GM12878 (cell line): Measurements from ENCODE around the gene EXOC4. TPM values are rescaled to one million over a fixed set of nuclear protein-coding genes. Genes with fewer than 3 reads are reported as not detected.
A peak's percentile ranks its signal among the peaks of the same experiment; 100 is the strongest.

Experiments
- ATAC-seq: fragments of 200-7000 bp; cut with Tn5 transposase; 3 replicates; pipeline ENCODE4 v1.9.1; 2020; ENCODE audit warnings: mild to moderate bottlenecking, moderate library complexity
- BruUV-seq: library from RNA; stranded (reverse); fragments of 400-500 nt; replicated peaks from 2 replicates; lab custom pipeline; 2021; lab: Mats Ljungman, UMichigan
- CTCF ChIA-PET: fragments of 300-600 bp; sonication (Branson Sonifier 250); formaldehyde crosslinking; extraction: SDS; loops from one replicate; lab custom pipeline; 2021; ENCODE audit warnings: inconsistent platforms; lab: Yijun Ruan, JAX
- POLR2A ChIA-PET: fragments of 350-600 bp; formaldehyde crosslinking; extraction: SDS; loops from one replicate; lab custom pipeline; 2021; ENCODE audit warnings: inconsistent platforms; lab: Charles Lee
- RAD21 ChIA-PET: fragments of 300-600 bp; sonication (Branson Sonifier 250); formaldehyde crosslinking; loops from one replicate; lab custom pipeline; 2023; ENCODE audit warnings: antibody characterized with exemption; ENCODE audit not compliant: unreplicated experiment; lab: Charles Lee
- SMC1A ChIA-PET: fragments of 300-600 bp; sonication (Branson Sonifier 250); formaldehyde crosslinking; loops from one replicate; lab custom pipeline; 2023; ENCODE audit not compliant: unreplicated experiment, uncharacterized antibody; lab: Charles Lee
- DNase-seq: peaks from one replicate; pipeline ENCODE4 v3.0.0-alpha.2; 2011; ENCODE audit warnings: low read depth, low spot score
- FAIRE-seq: peaks from 3 replicates; lab custom pipeline; 2011; peaks lifted over from hg19 to GRCh38; lab: Jason Lieb, UNC
- H2AFZ ChIP-seq: 2 replicates; pipeline ENCODE4 v1.6.0; 2011; ENCODE audit warnings: low read depth, low read length, control low read depth; ENCODE audit not compliant: control insufficient read depth
- H3K27ac ChIP-seq: 2 replicates; pipeline ENCODE4 v1.5.1; 2011; ENCODE audit warnings: control low read depth; ENCODE audit not compliant: control insufficient read depth, insufficient read depth
- H3K27me3 ChIP-seq, 2 experiments: replicated peaks in 1 of 2; 2 replicates each; pipeline versions ENCODE4 v1.6.0 to v1.6.1; 2011; ENCODE audit warnings: low read length in 1 of 2; ENCODE audit not compliant: control insufficient read depth in 2 of 2, insufficient read depth in 2 of 2
- H3K36me3 ChIP-seq, 2 experiments: 2 replicates each; pipeline ENCODE4 v1.5.1; 2011; ENCODE audit warnings: low read length in 1 of 2; ENCODE audit not compliant: control insufficient read depth in 2 of 2, insufficient read depth in 2 of 2
- H3K4me1 ChIP-seq: 2 replicates; pipeline ENCODE4 v1.6.1; 2011; ENCODE audit warnings: mild to moderate bottlenecking, low read length, moderate library complexity, mixed read lengths; ENCODE audit not compliant: control insufficient read depth, insufficient read depth
- H3K4me2 ChIP-seq: 2 replicates; pipeline ENCODE4 v1.6.0; 2011; ENCODE audit warnings: control low read depth; ENCODE audit not compliant: control insufficient read depth, insufficient read depth
- H3K4me3 ChIP-seq: fragments of 200-600 bp; sonication (generic); 2 replicates; pipeline ENCODE4 v1.5.1; 2016
- H3K79me2 ChIP-seq: 2 replicates; pipeline ENCODE4 v1.6.0; 2011; ENCODE audit warnings: low read length; ENCODE audit not compliant: control insufficient read depth, insufficient read depth
- H3K9ac ChIP-seq: 2 replicates; pipeline ENCODE4 v1.8.0; 2011; ENCODE audit warnings: low read length, control low read depth, mixed read lengths; ENCODE audit not compliant: control insufficient read depth, insufficient read depth
- H3K9me3 ChIP-seq: replicated peaks from 3 replicates; pipeline ENCODE4 v1.5.1; 2011; ENCODE audit warnings: mild to moderate bottlenecking, low read length; ENCODE audit not compliant: control insufficient read depth, insufficient read depth
- H4K20me1 ChIP-seq: 2 replicates; pipeline ENCODE4 v1.6.0; 2011; ENCODE audit not compliant: control insufficient read depth, insufficient read depth
- HDGF ChIP-seq: fragments of 450-650 bp; IDR thresholded peaks from 2 replicates; pipeline ENCODE4 v1.6.1; 2016; ENCODE audit warnings: antibody characterized with exemption
- SIN3A ChIP-seq: IDR thresholded peaks from 2 replicates; pipeline ENCODE4 v1.6.1; 2012; ENCODE audit warnings: low read depth, low read length, improper control_type of control experiment
- SUZ12 ChIP-seq: fragments of 200-600 bp; sonication (generic); IDR thresholded peaks from one replicate; pipeline ENCODE4 v1.6.1; 2018; ENCODE audit warnings: antibody characterized with exemption, mild to moderate bottlenecking; ENCODE audit not compliant: unreplicated experiment
- WGBS: methylation state at CpG from one replicate; pipeline ENCODE4 v1.1.6; 2016; ENCODE audit warnings: low lambda C conversion rate; ENCODE audit not compliant: insufficient replicate concordance, insufficient coverage; ENCODE audit errors: missing lambda C conversion rate; 5-methylcytosine and 5-hydroxymethylcytosine counted together
- in situ Hi-C: fragments of 300-500 bp; cut with MboI; formaldehyde crosslinking; loops from 9 replicates; pipeline ENCODE4 v1.14.3; 2018; ENCODE audit warnings: mixed read lengths
- intact Hi-C: fragments of 100-400 bp; cut with micrococcal nuclease; formaldehyde crosslinking; loops from one replicate; pipeline ENCODE4 v1.14.2; 2022; ENCODE audit not compliant: unreplicated experiment
- polyA plus RNA-seq, 11 experiments: library from polyadenylated mRNA; depleted of rRNA in 4 of 11; unstranded in 6 of 11; stranded (reverse) in 5 of 11; fragments of >200 nt; fragmentation: Nextera tagmentation in 4 of 11; fragmentation: Illumina TruSeq in 1 of 11; extraction: Ambion mirVana in 4 of 11; extraction: Trizol in 1 of 11; gene quantifications; 1 replicate in 1 of 11; 2 replicates in 10 of 11; pipeline versions ENCODE4 v1.2.1 to v1.2.3, GENCODE V29; 2011 to 2016; ENCODE audit warnings: inconsistent platforms in 2 of 11, missing spikeins in 2 of 11, low read depth in 1 of 11
- total RNA-seq, 4 experiments: library from RNA; depleted of rRNA in 3 of 4; stranded (reverse); fragments of >200 nt in 3 of 4; fragmentation: Illumina TruSeq in 1 of 4; extraction: Trizol in 1 of 4; gene quantifications; 2 replicates each; pipeline versions ENCODE4 v1.2.1 to v1.2.3, GENCODE V29; 2013 to 2021
- TF ChIP-seq, protein P1 (sequence below): fragments of 450-650 bp; IDR thresholded peaks from 2 replicates; pipeline ENCODE4 v1.6.1; 2017; ENCODE audit warnings: borderline replicate concordance

The EXOC4 gene
- total and polyA plus RNA-seq, 10 of the 15 experiments (the other 5 are each of a cell fraction or from before 2014, with no cell fraction given): 13.2 to 44.5 (median 29.6) TPM

DNA sequence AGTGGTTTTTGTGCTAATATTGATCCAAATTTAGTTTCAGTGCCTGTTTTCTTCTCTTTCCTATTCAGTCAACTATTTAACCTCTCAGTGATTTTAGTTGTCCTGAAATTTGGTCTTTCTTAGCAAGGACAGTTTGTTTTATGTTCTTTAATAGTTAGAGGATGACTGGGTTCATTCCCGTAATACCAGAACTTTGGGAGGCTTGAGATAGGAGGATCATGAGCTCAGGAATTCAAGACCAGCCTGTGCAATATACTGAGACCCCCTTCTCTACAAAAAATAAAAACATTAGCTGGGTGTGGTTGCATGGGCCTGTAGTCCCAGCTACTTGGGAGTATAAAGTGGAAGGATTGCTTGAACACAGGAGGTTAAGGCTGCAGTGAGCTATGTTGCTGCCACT is 148.3 kb downstream of the EXOC4 start:
- Histone ChIP-seq H3K36me3 (no peaks in the 10 kb centered on the region), H3K27me3 (no peaks in the 10 kb centered on the region), H3K4me2 (no peak overlapping the region), H3K4me3 (no peak overlapping the region), H3K27ac (no peak overlapping the region), H3K9me3 (no peaks in the 10 kb centered on the region), H3K9ac (no peak overlapping the region), H3K79me2 (no peaks in the 10 kb centered on the region), H3K4me1 (no peaks in the 10 kb centered on the region), H4K20me1 (no peaks in the 10 kb centered on the region), H2AFZ (no peak overlapping the region)
- intact Hi-C loops: no loop called here
- CTCF ChIA-PET: no interaction called here
- SMC1A ChIA-PET: interaction anchor here (1.1 to 1.8 kb wide), 3 partner anchors 14 to 37 kb away, joined by 3 to 4 read pairs (median 3); no protein-coding TSS in a partner anchor
- WGBS: 100% methylated on average over 1 of the region's 1 CpG
- DNase-seq (no peak), ATAC-seq (no peak), FAIRE-seq (peak; percentile 7)
- no peak for TF ChIP-seq SIN3A
- TF ChIP-seq, protein P1, sequence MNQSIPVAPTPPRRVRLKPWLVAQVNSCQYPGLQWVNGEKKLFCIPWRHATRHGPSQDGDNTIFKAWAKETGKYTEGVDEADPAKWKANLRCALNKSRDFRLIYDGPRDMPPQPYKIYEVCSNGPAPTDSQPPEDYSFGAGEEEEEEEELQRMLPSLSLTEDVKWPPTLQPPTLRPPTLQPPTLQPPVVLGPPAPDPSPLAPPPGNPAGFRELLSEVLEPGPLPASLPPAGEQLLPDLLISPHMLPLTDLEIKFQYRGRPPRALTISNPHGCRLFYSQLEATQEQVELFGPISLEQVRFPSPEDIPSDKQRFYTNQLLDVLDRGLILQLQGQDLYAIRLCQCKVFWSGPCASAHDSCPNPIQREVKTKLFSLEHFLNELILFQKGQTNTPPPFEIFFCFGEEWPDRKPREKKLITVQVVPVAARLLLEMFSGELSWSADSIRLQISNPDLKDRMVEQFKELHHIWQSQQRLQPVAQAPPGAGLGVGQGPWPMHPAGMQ: no peak
- RAD21 ChIA-PET: interaction anchor here (0.6 kb wide), 1 partner anchor 9 kb away, joined by 3 read pairs; no protein-coding TSS in a partner anchor
- in situ Hi-C loops: no loop called here
- BruUV-seq: no TSS peak
- POLR2A ChIA-PET: no interaction called here

DNA sequence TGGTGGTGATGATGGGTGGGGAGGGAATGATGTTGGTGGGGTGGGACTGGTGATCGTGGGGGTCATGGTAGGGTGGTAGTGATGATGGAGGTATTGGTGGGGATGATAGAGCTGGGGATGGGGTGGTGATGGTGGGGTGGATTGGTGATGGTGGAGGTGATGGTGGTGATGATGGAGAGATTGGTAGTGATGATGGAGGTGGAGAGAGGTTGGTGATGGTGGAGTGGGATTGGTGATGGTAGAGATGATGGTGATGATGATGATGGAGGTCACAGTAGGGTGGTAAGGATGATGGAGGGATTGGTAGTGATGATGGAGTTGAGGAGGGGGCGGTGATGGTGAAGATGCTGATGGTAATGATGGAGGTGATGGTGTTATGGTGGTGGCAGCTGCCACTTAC is 155.3 kb downstream of the EXOC4 start:
- intact Hi-C loops (no loop called here), in situ Hi-C loops (no loop called here)
- FAIRE-seq (peak; percentile 64), DNase-seq (no peak), ATAC-seq (no peak)
- Histone ChIP-seq H3K4me3 (no peak overlapping the region), H3K27me3 (no peaks in the 10 kb centered on the region), H3K36me3 (no peaks in the 10 kb centered on the region), H4K20me1 (no peaks in the 10 kb centered on the region), H3K4me2 (no peak overlapping the region), H3K9me3 (no peaks in the 10 kb centered on the region), H3K79me2 (no peaks in the 10 kb centered on the region), H3K9ac (no peak overlapping the region), H3K27ac (no peak overlapping the region), H3K4me1 (no peaks in the 10 kb centered on the region), H2AFZ (no peak overlapping the region)
- ChIA-PET RAD21 (no interaction called here), CTCF (no interaction called here), POLR2A (no interaction called here), SMC1A (no interaction called here)
- BruUV-seq: no TSS peak
- TF ChIP-seq HDGF (0 out of 2 replicates have a peak, but pooled peaks have one; percentile 42), SUZ12 (no peak)
- TF ChIP-seq, all 136 proteins: peak for 1
- 88% methylated on average over 1 of the region's 2 CpGs for WGBS
